Measurements from ENCODE around the gene MYO18B. TPM values are rescaled to one million over a fixed set of nuclear protein-coding genes. Genes with fewer than 3 reads are reported as not detected.

MYO18B gene
- polyA plus RNA-seq, 1 donor (not counting 4 experiments of a cell fraction or from before 2014, with no cell fraction given) = not detected

- TF ChIP-seq CTCF (optimal IDR thresholded peaks at IDR 0.05 in 1 of 3, IDR thresholded peaks at IDR 0.05 in 1 of 3, conservative IDR thresholded peaks at IDR 0.05 in 1 of 3; ENCODE audit: extremely low read depth in 1 of 3, insufficient read depth in 2 of 3, low read length in 3 of 3) (no peak), EZH2 (IDR thresholded peaks at IDR 0.05; ENCODE audit: low read length) (no peak)
- dilution Hi-C loops (cut with MboI; ENCODE audit: extremely low pct_ligation_motif_present, low sequenced_read_pairs) = no loop called here
- Histone ChIP-seq H3K27me3 (ENCODE audit: control insufficient read depth, extremely low read depth, insufficient read depth, low read length) (peaks cover 3% of the 10 kb centered on the region), H3K27ac (ENCODE audit: control insufficient read depth, insufficient read depth, low read length) (no peak overlapping the region), H2AFZ (ENCODE audit: control insufficient read depth, low read length) (no peak overlapping the region), H3K79me2 (ENCODE audit: control insufficient read depth, insufficient read depth, low read length) (no peaks in the 10 kb centered on the region), H3K9me3 (ENCODE audit: control insufficient read depth, low read depth, low read length) (no peaks in the 10 kb centered on the region), H3K4me1 (ENCODE audit: control insufficient read depth, extremely low read depth, insufficient read depth, low read length) (no peaks in the 10 kb centered on the region), H3K9ac (ENCODE audit: control insufficient read depth, extremely low read depth, insufficient read depth, low read length) (no peak overlapping the region), H3K36me3 (ENCODE audit: control insufficient read depth in 2 of 2, extremely low read depth in 1 of 2, insufficient read depth in 2 of 2, low read length in 2 of 2) (no peaks in the 10 kb centered on the region), H3K4me2 (ENCODE audit: control insufficient read depth, extremely low read depth, insufficient read depth, low read depth, low read length) (no peak overlapping the region), H4K20me1 (ENCODE audit: control insufficient read depth, extremely low read depth, insufficient read depth, low read length) (no peaks in the 10 kb centered on the region), H3K9me1 (ENCODE audit: control insufficient read depth, extremely low read depth, insufficient read depth, low read length) (no peaks in the 10 kb centered on the region), H3K4me3 (ENCODE audit: control insufficient read depth in 2 of 3, extremely low read depth in 1 of 3, insufficient read depth in 2 of 3, low read depth in 1 of 3, low read length in 3 of 3) (no peak overlapping the region)
- DNase-seq (ENCODE audit: low read depth, low spot score) (no peak), FAIRE-seq (no peak)
Measured at GRCh38 chr22:25930083-25930482, 188.1 kb downstream of the MYO18B start.

GRCh38 chr22:25930788-25931310, 188.9 kb downstream of the MYO18B start:
- FAIRE-seq (no peak), DNase-seq (ENCODE audit: low read depth, low spot score) (no peak)
- TF ChIP-seq EZH2 (IDR thresholded peaks at IDR 0.05; ENCODE audit: low read length) (no peak), CTCF (optimal IDR thresholded peaks at IDR 0.05 in 1 of 3, IDR thresholded peaks at IDR 0.05 in 1 of 3, conservative IDR thresholded peaks at IDR 0.05 in 1 of 3; ENCODE audit: extremely low read depth in 1 of 3, insufficient read depth in 2 of 3, low read length in 3 of 3) (no peak)
- Histone ChIP-seq H3K27me3 (ENCODE audit: control insufficient read depth, extremely low read depth, insufficient read depth, low read length) (peaks cover 3% of the 10 kb centered on the region), H3K4me1 (ENCODE audit: control insufficient read depth, extremely low read depth, insufficient read depth, low read length) (no peaks in the 10 kb centered on the region), H3K9me3 (ENCODE audit: control insufficient read depth, low read depth, low read length) (no peaks in the 10 kb centered on the region), H2AFZ (ENCODE audit: control insufficient read depth, low read length) (no peak overlapping the region), H3K36me3 (ENCODE audit: control insufficient read depth in 2 of 2, extremely low read depth in 1 of 2, insufficient read depth in 2 of 2, low read length in 2 of 2) (no peaks in the 10 kb centered on the region), H4K20me1 (ENCODE audit: control insufficient read depth, extremely low read depth, insufficient read depth, low read length) (no peaks in the 10 kb centered on the region), H3K4me3 (ENCODE audit: control insufficient read depth in 2 of 3, extremely low read depth in 1 of 3, insufficient read depth in 2 of 3, low read depth in 1 of 3, low read length in 3 of 3) (no peak overlapping the region), H3K9me1 (ENCODE audit: control insufficient read depth, extremely low read depth, insufficient read depth, low read length) (no peaks in the 10 kb centered on the region), H3K27ac (ENCODE audit: control insufficient read depth, insufficient read depth, low read length) (no peak overlapping the region), H3K79me2 (ENCODE audit: control insufficient read depth, insufficient read depth, low read length) (no peaks in the 10 kb centered on the region), H3K9ac (ENCODE audit: control insufficient read depth, extremely low read depth, insufficient read depth, low read length) (no peak overlapping the region), H3K4me2 (ENCODE audit: control insufficient read depth, extremely low read depth, insufficient read depth, low read depth, low read length) (no peak overlapping the region)
- dilution Hi-C loops (cut with MboI; ENCODE audit: extremely low pct_ligation_motif_present, low sequenced_read_pairs) = no loop called here

All from keratinocyte (primary cell).